ENCODE measurements around the gene CTIF.

DNA sequence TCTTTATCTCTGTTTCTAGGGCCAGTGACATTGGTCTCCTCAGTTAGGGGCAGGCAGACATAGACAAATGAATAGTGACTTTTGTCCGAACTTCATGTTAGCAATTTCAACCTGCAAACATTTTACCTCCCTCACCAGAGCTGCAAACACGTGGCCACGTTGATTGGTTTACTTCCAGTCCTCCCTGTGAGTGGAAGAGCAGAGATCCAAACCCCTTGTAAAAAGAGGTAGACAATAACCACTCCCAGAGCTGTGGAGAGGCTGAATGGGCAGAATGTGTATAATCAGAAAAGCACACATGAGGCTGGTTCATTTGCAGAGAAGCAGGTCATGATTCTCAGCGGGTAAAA is 31.1 kb downstream of the CTIF start:
- TF ChIP-seq, protein P1, sequence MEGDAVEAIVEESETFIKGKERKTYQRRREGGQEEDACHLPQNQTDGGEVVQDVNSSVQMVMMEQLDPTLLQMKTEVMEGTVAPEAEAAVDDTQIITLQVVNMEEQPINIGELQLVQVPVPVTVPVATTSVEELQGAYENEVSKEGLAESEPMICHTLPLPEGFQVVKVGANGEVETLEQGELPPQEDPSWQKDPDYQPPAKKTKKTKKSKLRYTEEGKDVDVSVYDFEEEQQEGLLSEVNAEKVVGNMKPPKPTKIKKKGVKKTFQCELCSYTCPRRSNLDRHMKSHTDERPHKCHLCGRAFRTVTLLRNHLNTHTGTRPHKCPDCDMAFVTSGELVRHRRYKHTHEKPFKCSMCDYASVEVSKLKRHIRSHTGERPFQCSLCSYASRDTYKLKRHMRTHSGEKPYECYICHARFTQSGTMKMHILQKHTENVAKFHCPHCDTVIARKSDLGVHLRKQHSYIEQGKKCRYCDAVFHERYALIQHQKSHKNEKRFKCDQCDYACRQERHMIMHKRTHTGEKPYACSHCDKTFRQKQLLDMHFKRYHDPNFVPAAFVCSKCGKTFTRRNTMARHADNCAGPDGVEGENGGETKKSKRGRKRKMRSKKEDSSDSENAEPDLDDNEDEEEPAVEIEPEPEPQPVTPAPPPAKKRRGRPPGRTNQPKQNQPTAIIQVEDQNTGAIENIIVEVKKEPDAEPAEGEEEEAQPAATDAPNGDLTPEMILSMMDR (IDR thresholded peaks at IDR 0.05) = no peak
- no peak for TF ChIP-seq POLR2AphosphoS5 (IDR thresholded peaks at IDR 0.05)
- TF ChIP-seq EP300 (IDR thresholded peaks at IDR 0.05; ENCODE audit: low read depth) = no peak

Data from transverse colon (tissue), 4 donors.